Smooth muscle cell (in vitro differentiated cells): ENCODE results near the gene CPEB2. TPM values are rescaled to one million over a fixed set of nuclear protein-coding genes. Genes with fewer than 3 reads are reported as not detected.
A peak's percentile ranks its signal among the peaks of the same experiment; 100 is the strongest.

ENCODE experiments used
- DNase-seq: peaks from one replicate; lab custom pipeline; 2025; ENCODE audit not compliant: unreplicated experiment; lab: John Stamatoyannopoulos, UW
- H2AFZ ChIP-seq: fragments of 200-600 bp; sonication (generic); 2 replicates; pipeline ENCODE4 v1.6.0; 2016; ENCODE audit warnings: antibody characterized with exemption, low read depth, mild to moderate bottlenecking
- H3F3A ChIP-seq: fragments of 200-600 bp; sonication (generic); 2 replicates; pipeline ENCODE4 v1.6.0; 2017; ENCODE audit warnings: antibody characterized with exemption, low read depth
- H3K27ac ChIP-seq: fragments of 200-600 bp; sonication (generic); 2 replicates; pipeline ENCODE4 v1.5.1; 2016; ENCODE audit warnings: low read depth, mild to moderate bottlenecking
- H3K27me3 ChIP-seq: fragments of 200-600 bp; sonication (generic); 2 replicates; pipeline ENCODE4 v1.6.1; 2016; ENCODE audit warnings: low read depth, mild to moderate bottlenecking
- H3K36me3 ChIP-seq: fragments of 200-600 bp; sonication (generic); 2 replicates; pipeline ENCODE4 v1.5.1; 2016; ENCODE audit warnings: low read depth
- H3K4me1 ChIP-seq: fragments of 200-600 bp; sonication (generic); 2 replicates; pipeline ENCODE4 v1.5.1; 2016; ENCODE audit warnings: low read depth
- H3K4me2 ChIP-seq: fragments of 200-600 bp; sonication (generic); 2 replicates; pipeline ENCODE4 v1.6.0; 2016; ENCODE audit warnings: mild to moderate bottlenecking
- H3K4me3 ChIP-seq: fragments of 200-600 bp; sonication (generic); 2 replicates; pipeline ENCODE4 v1.5.1; 2016; ENCODE audit warnings: mild to moderate bottlenecking
- H3K79me2 ChIP-seq: fragments of 200-600 bp; sonication (generic); 2 replicates; pipeline ENCODE4 v1.6.0; 2016; ENCODE audit warnings: low read depth, mild to moderate bottlenecking
- H3K9ac ChIP-seq: fragments of 200-600 bp; sonication (generic); 2 replicates; pipeline ENCODE4 v1.6.0; 2016; ENCODE audit warnings: low read depth
- H3K9me3 ChIP-seq: fragments of 200-600 bp; sonication (generic); replicated peaks from 2 replicates; pipeline ENCODE4 v1.5.1; 2016; ENCODE audit warnings: low read depth
- H4K20me1 ChIP-seq: fragments of 200-600 bp; sonication (generic); 2 replicates; pipeline ENCODE4 v1.6.0; 2016; ENCODE audit warnings: low read depth
- WGBS: methylation state at CpG from one replicate; pipeline ENCODE4 v1.1.7; 2016; ENCODE audit warnings: low lambda C conversion rate; 5-methylcytosine and 5-hydroxymethylcytosine counted together
- polyA plus RNA-seq: library from polyadenylated mRNA; unstranded; fragments of >200 nt; fragmentation: Nextera tagmentation; extraction: Ambion mirVana; gene quantifications from 2 replicates; pipeline ENCODE4 v1.2.1, GENCODE V29; 2016
- total RNA-seq: library from RNA; depleted of rRNA; stranded (reverse); fragments of >200 nt; gene quantifications from 2 replicates; pipeline ENCODE4 v1.2.3, GENCODE V29; 2014
- TF ChIP-seq, protein P1 (sequence below): fragments of 200-600 bp; sonication (generic); IDR thresholded peaks from 2 replicates; pipeline ENCODE4 v1.5.1; 2017; ENCODE audit warnings: borderline replicate concordance, mild to moderate bottlenecking, antibody characterized with exemption; ENCODE audit not compliant: insufficient read depth, poor library complexity, severe bottlenecking

The CPEB2 gene
- total and polyA plus RNA-seq, 2 experiments from 2014 or later, result 5.8 to 35.4 TPM

DNA sequence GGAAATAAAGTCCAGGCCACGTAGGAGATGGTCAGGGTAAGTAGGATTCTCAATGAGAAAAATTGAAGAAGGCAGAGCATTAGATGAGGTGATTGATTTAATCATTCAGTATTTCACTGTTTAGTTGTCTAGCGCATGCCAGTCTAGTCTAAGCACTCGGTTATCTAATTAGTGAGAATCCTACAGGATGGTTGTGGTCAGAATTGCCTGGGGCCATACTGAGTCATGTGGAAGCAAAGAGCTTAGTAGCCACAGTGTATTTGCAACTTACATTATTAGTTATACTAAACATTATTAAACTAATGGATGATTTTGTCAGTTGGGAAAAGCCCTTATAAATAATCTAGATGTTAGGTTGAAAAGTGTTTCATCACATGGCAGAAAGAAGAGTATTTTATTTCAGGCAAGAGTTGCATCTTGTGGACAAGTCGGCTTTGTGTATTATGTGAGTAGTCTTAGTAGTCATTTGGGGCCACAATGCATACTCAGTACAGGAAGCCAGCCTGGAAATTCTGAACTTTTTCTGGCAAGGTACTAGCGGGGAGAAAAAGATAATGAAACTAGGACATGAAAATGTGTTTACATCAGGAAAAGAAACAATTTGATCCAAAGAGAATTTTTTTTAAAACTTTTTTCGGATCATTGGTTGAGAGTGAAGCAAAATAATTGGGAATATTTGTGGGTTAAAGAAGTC lies 31.9 kb downstream of the CPEB2 start:
- Histone ChIP-seq H3K4me1 (peaks cover 16% of the 10 kb centered on the region), H3K9me3 (no peaks in the 10 kb centered on the region), H3K27me3 (no peaks in the 10 kb centered on the region), H3K9ac (peak overlapping the region; percentile 66), H3K27ac (peak overlapping the region; percentile 94), H3K4me3 (no peak overlapping the region), H2AFZ (no peak overlapping the region), H3K79me2 (peaks cover 20% of the 10 kb centered on the region), H3K36me3 (no peaks in the 10 kb centered on the region), H3K4me2 (peak overlapping the region; percentile 69), H3F3A (peaks cover 9% of the 10 kb centered on the region), H4K20me1 (peaks cover 29% of the 10 kb centered on the region)
- no peak for DNase-seq
- WGBS, result 63% methylated on average over 6 of the region's 6 CpGs
- TF ChIP-seq, protein P1, sequence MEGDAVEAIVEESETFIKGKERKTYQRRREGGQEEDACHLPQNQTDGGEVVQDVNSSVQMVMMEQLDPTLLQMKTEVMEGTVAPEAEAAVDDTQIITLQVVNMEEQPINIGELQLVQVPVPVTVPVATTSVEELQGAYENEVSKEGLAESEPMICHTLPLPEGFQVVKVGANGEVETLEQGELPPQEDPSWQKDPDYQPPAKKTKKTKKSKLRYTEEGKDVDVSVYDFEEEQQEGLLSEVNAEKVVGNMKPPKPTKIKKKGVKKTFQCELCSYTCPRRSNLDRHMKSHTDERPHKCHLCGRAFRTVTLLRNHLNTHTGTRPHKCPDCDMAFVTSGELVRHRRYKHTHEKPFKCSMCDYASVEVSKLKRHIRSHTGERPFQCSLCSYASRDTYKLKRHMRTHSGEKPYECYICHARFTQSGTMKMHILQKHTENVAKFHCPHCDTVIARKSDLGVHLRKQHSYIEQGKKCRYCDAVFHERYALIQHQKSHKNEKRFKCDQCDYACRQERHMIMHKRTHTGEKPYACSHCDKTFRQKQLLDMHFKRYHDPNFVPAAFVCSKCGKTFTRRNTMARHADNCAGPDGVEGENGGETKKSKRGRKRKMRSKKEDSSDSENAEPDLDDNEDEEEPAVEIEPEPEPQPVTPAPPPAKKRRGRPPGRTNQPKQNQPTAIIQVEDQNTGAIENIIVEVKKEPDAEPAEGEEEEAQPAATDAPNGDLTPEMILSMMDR, result no peak

GRCh38 chr4:15035159-15035558 lies 32.9 kb downstream of the CPEB2 start:
- DNase-seq, result no peak

GRCh38 chr4:15037923-15038541 lies 35.8 kb downstream of the CPEB2 start:
- no peak overlapping the region for H3K4me2 ChIP-seq
- H3K27me3 ChIP-seq, result no peaks in the 10 kb centered on the region
- H3K4me3 ChIP-seq, result no peak overlapping the region
- peaks cover 16% of the 10 kb centered on the region for H3K4me1 ChIP-seq
- no peaks in the 10 kb centered on the region for H3K9me3 ChIP-seq
- TF ChIP-seq, protein P1, result no peak
- H3K36me3 ChIP-seq, result no peaks in the 10 kb centered on the region
- H3K27ac ChIP-seq, result no peak overlapping the region
- H3K79me2 ChIP-seq, result no peaks in the 10 kb centered on the region
- peaks cover 9% of the 10 kb centered on the region for H3F3A ChIP-seq
- H3K9ac ChIP-seq, result no peak overlapping the region
- peaks cover 28% of the 10 kb centered on the region for H4K20me1 ChIP-seq
- no peak overlapping the region for H2AFZ ChIP-seq
- DNase-seq, result no peak

More at GRCh38 chr4:15035159-15035558, 32.9 kb downstream of the CPEB2 start:
- H3K36me3 ChIP-seq, result no peaks in the 10 kb centered on the region
- TF ChIP-seq, protein P1, result no peak
- peaks cover 14% of the 10 kb centered on the region for H3K79me2 ChIP-seq
- peaks cover 9% of the 10 kb centered on the region for H3F3A ChIP-seq
- H3K9ac ChIP-seq, result peak overlapping the region; percentile 66
- H3K27ac ChIP-seq, result peak overlapping the region; percentile 94
- H3K4me2 ChIP-seq, result peak overlapping the region; percentile 69
- no peak overlapping the region for H2AFZ ChIP-seq
- no peaks in the 10 kb centered on the region for H3K9me3 ChIP-seq
- peaks cover 31% of the 10 kb centered on the region for H4K20me1 ChIP-seq
- no peak overlapping the region for H3K4me3 ChIP-seq
- H3K4me1 ChIP-seq, result peaks cover 16% of the 10 kb centered on the region
- H3K27me3 ChIP-seq, result no peaks in the 10 kb centered on the region
